PC-3 (cell line): ENCODE data around the gene PSD. TPM values are rescaled to one million over a fixed set of nuclear protein-coding genes. Genes with fewer than 3 reads are reported as not detected.

Experiments used
- ATAC-seq: fragments of 200-7000 bp; cut with Tn5 transposase; 2 replicates; pipeline ENCODE4 v1.9.1; 2020; ENCODE audit warnings: mild to moderate bottlenecking, moderate library complexity
- BruUV-seq: library from RNA; stranded (reverse); fragments of 400-500 nt; replicated peaks from 2 replicates; lab custom pipeline; 2021; lab: Mats Ljungman, UMichigan
- CTCF ChIA-PET: fragments of 300-600 bp; sonication (Branson Sonifier 250); formaldehyde crosslinking; loops from one replicate; lab custom pipeline; 2022; ENCODE audit warnings: antibody characterized with exemption; lab: Charles Lee
- POLR2A ChIA-PET: fragments of 300-600 bp; sonication (Branson Sonifier 250); formaldehyde crosslinking; loops from one replicate; lab custom pipeline; 2022; ENCODE audit warnings: antibody characterized with exemption; ENCODE audit not compliant: unreplicated experiment; lab: Charles Lee
- DNase-seq: peaks from one replicate; pipeline ENCODE4 v3.0.0-alpha.2; 2015
- H2AFZ ChIP-seq: fragments of 300-600 bp; sonication (generic); 2 replicates; pipeline ENCODE4 v1.6.0; 2016; ENCODE audit warnings: antibody characterized with exemption, low read length
- H3F3A ChIP-seq: fragments of 300-600 bp; sonication (generic); one replicate; pipeline ENCODE4 v1.6.0; 2017; ENCODE audit warnings: antibody characterized with exemption, low read length, control low read depth, mild to moderate bottlenecking; ENCODE audit not compliant: unreplicated experiment
- H3K27ac ChIP-seq: fragments of 300-600 bp; sonication (generic); 2 replicates; pipeline ENCODE4 v1.5.1; 2016; ENCODE audit warnings: mild to moderate bottlenecking, low read length
- H3K27me3 ChIP-seq: fragments of 300-600 bp; sonication (generic); 2 replicates; pipeline ENCODE4 v1.6.1; 2016; ENCODE audit warnings: low read length, mixed read lengths
- H3K36me3 ChIP-seq: fragments of 300-600 bp; sonication (generic); 2 replicates; pipeline ENCODE4 v1.6.1; 2016; ENCODE audit warnings: low read depth, mixed run types, low read length, mixed read lengths
- H3K4me1 ChIP-seq: fragments of 300-600 bp; sonication (generic); 2 replicates; pipeline ENCODE4 v1.5.1; 2016; ENCODE audit warnings: low read length; ENCODE audit not compliant: insufficient read depth
- H3K4me2 ChIP-seq: fragments of 300-600 bp; sonication (generic); 2 replicates; pipeline ENCODE4 v1.6.0; 2016; ENCODE audit warnings: low read length
- H3K4me3 ChIP-seq: fragments of 300-600 bp; sonication (generic); 2 replicates; pipeline ENCODE4 v1.5.1; 2016; ENCODE audit warnings: mild to moderate bottlenecking, low read length, mixed read lengths
- H3K79me2 ChIP-seq: fragments of 300-600 bp; sonication (generic); 2 replicates; pipeline ENCODE4 v1.6.1; 2017; ENCODE audit warnings: low read length, mixed read lengths
- H3K9ac ChIP-seq: fragments of 300-600 bp; sonication (generic); 2 replicates; pipeline ENCODE4 v1.6.0; 2016; ENCODE audit warnings: mild to moderate bottlenecking, low read length
- H3K9me2 ChIP-seq: fragments of 300-600 bp; sonication (generic); replicated peaks from 2 replicates; pipeline ENCODE4 v1.6.1; 2016; ENCODE audit warnings: mixed run types, low read length, mixed read lengths
- H3K9me3 ChIP-seq: fragments of 300-600 bp; sonication (generic); 2 replicates; pipeline ENCODE4 v1.6.1; 2016; ENCODE audit warnings: low read length, mixed read lengths
- H4K20me1 ChIP-seq: fragments of 300-600 bp; sonication (generic); 2 replicates; pipeline ENCODE4 v1.6.1; 2016; ENCODE audit warnings: low read length, mixed read lengths
- EZH2 ChIP-seq: fragments of 300-600 bp; sonication (generic); IDR thresholded peaks from one replicate; pipeline ENCODE4 v1.6.1; 2017; ENCODE audit warnings: antibody characterized with exemption, mild to moderate bottlenecking, low read length; ENCODE audit not compliant: unreplicated experiment
- EZH2phosphoT487 ChIP-seq: fragments of 300-600 bp; sonication (generic); IDR thresholded peaks from 2 replicates; pipeline ENCODE4 v1.6.1; 2018; ENCODE audit warnings: mild to moderate bottlenecking, antibody characterized with exemption, low read length, borderline replicate concordance
- intact Hi-C: fragments of 100-400 bp; cut with micrococcal nuclease; formaldehyde crosslinking; loops from 2 replicates; pipeline ENCODE4 v1.9.0; 2023
- total RNA-seq: library from RNA; depleted of rRNA; stranded (reverse); fragments of >200 nt; gene quantifications from 2 replicates; pipeline ENCODE4 v1.2.3, GENCODE V29; 2014
- TF ChIP-seq, protein P1 (sequence below): fragments of 300-600 bp; sonication (generic); conservative IDR thresholded peaks from 2 replicates; pipeline ENCODE4 v1.5.1; 2017; ENCODE audit warnings: antibody characterized with exemption, low read depth, mild to moderate bottlenecking, low read length

The PSD gene
- total RNA-seq, 1 experiment from 2014 or later = 0.22 TPM

DNA sequence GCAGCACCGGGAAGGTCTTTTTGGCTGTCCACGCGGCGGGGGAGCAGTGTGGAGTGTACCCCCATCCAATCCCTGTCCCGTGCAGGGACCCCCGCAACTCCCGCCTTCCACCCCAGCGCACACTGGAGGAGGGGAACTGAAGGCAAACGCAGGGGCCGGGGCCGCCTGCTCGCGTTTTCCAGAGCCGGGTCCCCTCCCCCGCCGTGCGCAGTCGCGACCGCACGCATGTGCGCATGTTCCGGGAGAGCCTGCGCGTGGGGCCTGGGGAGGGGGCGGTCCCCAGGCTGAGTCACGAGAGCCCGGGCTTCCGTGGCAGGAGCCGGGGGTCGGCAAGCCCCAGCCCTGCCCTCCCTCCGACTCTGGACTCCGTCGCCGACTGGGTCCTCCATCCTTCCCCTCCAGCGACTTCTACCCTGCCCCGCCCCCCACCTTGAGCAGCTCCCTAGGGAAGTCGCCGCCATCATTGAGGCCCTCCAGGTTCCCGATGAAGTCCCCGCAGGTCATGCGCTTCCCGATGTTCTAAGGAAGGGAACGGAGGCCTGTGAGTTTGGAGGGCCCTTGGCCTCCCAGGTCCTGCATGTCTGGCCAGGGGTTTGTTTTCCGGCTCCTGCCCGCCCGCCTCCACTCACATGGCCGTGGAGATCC lies 8.0 kb downstream of the PSD start:
- no peak overlapping the region for H3K4me3 ChIP-seq

DNA sequence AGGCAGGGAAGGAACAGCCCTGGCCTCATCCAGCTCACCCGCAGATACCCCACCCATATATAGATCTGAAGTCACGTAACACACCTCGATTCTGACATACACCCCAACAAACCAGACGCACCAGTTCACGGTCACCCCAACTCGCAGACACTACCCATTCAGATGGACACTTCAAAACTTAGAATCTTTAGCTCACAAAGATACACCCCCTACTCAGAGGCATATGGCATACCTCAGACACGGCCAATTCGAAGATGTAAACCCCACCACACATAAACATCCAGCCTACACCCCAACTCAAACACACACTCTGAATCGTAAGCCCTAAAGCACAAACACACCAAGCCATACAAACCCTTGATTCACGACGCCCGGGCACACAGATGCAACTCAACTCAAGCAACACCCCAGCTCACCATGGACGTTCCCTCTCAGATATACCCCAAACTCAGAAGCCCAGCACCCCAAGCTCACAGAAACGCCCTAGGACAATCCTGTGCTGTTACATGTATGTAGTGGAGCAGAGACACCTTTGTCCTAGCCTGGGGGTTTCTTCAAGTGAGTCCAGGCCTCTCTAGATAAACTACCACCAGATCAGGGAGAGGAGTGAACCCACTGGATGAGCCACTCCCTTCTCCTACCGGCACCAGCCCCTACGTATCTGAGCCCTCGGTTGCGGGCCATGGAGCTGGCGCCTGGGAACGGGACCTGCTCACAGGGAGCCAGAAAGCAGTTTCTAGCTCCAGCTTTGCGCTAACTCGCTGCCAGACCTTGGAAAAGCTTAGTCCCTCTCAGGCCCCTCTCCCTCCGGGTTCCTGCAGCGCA lies 8.8 kb downstream of the PSD start:
- H4K20me1 ChIP-seq = no peaks in the 10 kb centered on the region
- DNase-seq = no peak
- no peaks in the 10 kb centered on the region for H3K36me3 ChIP-seq
- H3F3A ChIP-seq = no peaks in the 10 kb centered on the region
- no peak overlapping the region for H3K27ac ChIP-seq
- CTCF ChIA-PET = no interaction called here
- H3K9me2 ChIP-seq = no peaks in the 10 kb centered on the region
- POLR2A ChIA-PET = no interaction called here
- H3K27me3 ChIP-seq = peaks cover 8% of the 10 kb centered on the region; the same call in 1 of the 2 replicates
- no peak overlapping the region for H2AFZ ChIP-seq
- intact Hi-C loops = no loop called here
- TF ChIP-seq, protein P1, sequence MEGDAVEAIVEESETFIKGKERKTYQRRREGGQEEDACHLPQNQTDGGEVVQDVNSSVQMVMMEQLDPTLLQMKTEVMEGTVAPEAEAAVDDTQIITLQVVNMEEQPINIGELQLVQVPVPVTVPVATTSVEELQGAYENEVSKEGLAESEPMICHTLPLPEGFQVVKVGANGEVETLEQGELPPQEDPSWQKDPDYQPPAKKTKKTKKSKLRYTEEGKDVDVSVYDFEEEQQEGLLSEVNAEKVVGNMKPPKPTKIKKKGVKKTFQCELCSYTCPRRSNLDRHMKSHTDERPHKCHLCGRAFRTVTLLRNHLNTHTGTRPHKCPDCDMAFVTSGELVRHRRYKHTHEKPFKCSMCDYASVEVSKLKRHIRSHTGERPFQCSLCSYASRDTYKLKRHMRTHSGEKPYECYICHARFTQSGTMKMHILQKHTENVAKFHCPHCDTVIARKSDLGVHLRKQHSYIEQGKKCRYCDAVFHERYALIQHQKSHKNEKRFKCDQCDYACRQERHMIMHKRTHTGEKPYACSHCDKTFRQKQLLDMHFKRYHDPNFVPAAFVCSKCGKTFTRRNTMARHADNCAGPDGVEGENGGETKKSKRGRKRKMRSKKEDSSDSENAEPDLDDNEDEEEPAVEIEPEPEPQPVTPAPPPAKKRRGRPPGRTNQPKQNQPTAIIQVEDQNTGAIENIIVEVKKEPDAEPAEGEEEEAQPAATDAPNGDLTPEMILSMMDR = no peak
- no peak for TF ChIP-seq EZH2phosphoT487
- no peak for TF ChIP-seq EZH2
- no peak for ATAC-seq
- no peaks in the 10 kb centered on the region for H3K4me1 ChIP-seq
- H3K4me2 ChIP-seq = no peak overlapping the region
- H3K79me2 ChIP-seq = no peaks in the 10 kb centered on the region
- H3K9me3 ChIP-seq = no peaks in the 10 kb centered on the region
- H3K9ac ChIP-seq = no peak overlapping the region
- BruUV-seq = no TSS peak
- no peak overlapping the region for H3K4me3 ChIP-seq

More for the DNA sequence above, 8.0 kb downstream of the PSD start:
- POLR2A ChIA-PET = no interaction called here
- no peaks in the 10 kb centered on the region for H3K36me3 ChIP-seq
- BruUV-seq = no TSS peak
- H3K27ac ChIP-seq = no peak overlapping the region
- no peaks in the 10 kb centered on the region for H3K4me1 ChIP-seq
- H3K4me2 ChIP-seq = no peak overlapping the region
- no peaks in the 10 kb centered on the region for H3K79me2 ChIP-seq
- no peak overlapping the region for H3K9ac ChIP-seq
- H4K20me1 ChIP-seq = no peaks in the 10 kb centered on the region
- ATAC-seq (no peak), DNase-seq (no peak)
- no peaks in the 10 kb centered on the region for H3K9me3 ChIP-seq
- H3F3A ChIP-seq = no peaks in the 10 kb centered on the region
- CTCF ChIA-PET = no interaction called here
- intact Hi-C loops = no loop called here
- no peaks in the 10 kb centered on the region for H3K9me2 ChIP-seq
- TF ChIP-seq, protein P1 = no peak
- TF ChIP-seq EZH2phosphoT487 (no peak), EZH2 (no peak)
- peaks cover 8% of the 10 kb centered on the region; the same call in 1 of the 2 replicates for H3K27me3 ChIP-seq
- no peak overlapping the region for H2AFZ ChIP-seq
